ENCODE results near the gene CXCL9.
A peak's percentile ranks its signal among the peaks of the same experiment; 100 is the strongest.

CXCL9 gene

DNA sequence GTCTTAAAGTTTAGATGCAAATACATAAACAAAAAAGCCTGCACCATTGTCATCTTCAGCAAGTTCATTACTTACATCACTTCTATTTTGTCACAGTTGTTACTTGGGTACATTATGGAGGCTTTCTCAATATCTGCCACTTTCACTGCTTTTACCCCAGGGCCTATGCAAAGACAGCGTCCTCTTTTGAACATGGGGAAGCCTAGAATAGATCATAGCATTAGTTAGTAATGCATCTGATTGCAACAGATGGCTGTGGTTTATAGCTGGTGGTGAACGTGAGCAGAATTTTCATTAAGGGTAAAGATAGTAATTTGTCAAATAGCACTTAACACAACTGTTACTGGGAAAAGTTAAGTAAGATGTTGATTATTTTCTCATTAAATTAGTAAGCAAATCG is 27.8 kb upstream of the CXCL9 start:
- Histone ChIP-seq H3K27ac (ENCODE audit: low read length) (no peak overlapping the region), H3K36me3 (ENCODE audit: control insufficient read depth in 1 of 2, insufficient read depth in 2 of 2, low read length in 2 of 2) (no peaks in the 10 kb centered on the region), H3K4me1 (ENCODE audit: control insufficient read depth in 1 of 2, insufficient read depth in 2 of 2, low read length in 2 of 2) (no peaks in the 10 kb centered on the region), H3K9me3 (ENCODE audit: control insufficient read depth in 1 of 2, low read length in 2 of 2) (no peaks in the 10 kb centered on the region), H3K4me3 (ENCODE audit: low read depth in 1 of 2, low read length in 2 of 2) (no peak overlapping the region), H3K27me3 (ENCODE audit: low read depth, low read length) (no peaks in the 10 kb centered on the region)

DNA sequence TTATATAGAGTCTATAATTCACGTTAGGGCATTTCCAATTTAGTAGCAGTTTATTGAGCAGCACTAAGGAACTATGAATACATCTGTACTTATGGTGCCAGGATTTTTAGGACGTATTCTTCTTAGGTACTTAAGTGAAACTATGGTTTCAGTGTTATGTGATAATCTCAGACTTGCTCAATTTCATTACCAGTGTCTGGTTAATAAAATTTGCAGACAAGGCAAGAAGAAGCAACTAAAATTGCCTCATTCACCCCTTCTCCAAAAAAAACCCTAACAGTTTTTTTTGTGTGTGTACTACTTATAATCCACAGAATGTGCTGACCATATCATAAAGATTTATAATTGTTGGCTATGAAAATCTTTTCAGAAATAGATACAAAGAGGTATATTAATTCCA is 22.0 kb upstream of the CXCL9 start:
- Histone ChIP-seq H3K4me3 (ENCODE audit: low read depth in 1 of 2, low read length in 2 of 2) (no peak overlapping the region), H3K27me3 (ENCODE audit: low read depth, low read length) (no peaks in the 10 kb centered on the region), H3K9me3 (ENCODE audit: control insufficient read depth in 1 of 2, low read length in 2 of 2) (no peaks in the 10 kb centered on the region), H3K4me1 (ENCODE audit: control insufficient read depth in 1 of 2, insufficient read depth in 2 of 2, low read length in 2 of 2) (peaks cover 0 to 4% of the 10 kb centered on the region in 2 donors), H3K27ac (ENCODE audit: low read length) (no peak overlapping the region), H3K36me3 (ENCODE audit: control insufficient read depth in 1 of 2, insufficient read depth in 2 of 2, low read length in 2 of 2) (no peaks in the 10 kb centered on the region)

- H3K4me3 ChIP-seq (ENCODE audit: low read depth in 1 of 2, low read length in 2 of 2), result peak overlapping the region; percentile 37 to 58
- H3K4me1 ChIP-seq (ENCODE audit: control insufficient read depth in 1 of 2, insufficient read depth in 2 of 2, low read length in 2 of 2), result peaks cover 4 to 5% of the 10 kb centered on the region in 2 donors
- H3K27ac ChIP-seq (ENCODE audit: low read length), result no peak overlapping the region
- no peaks in the 10 kb centered on the region for H3K9me3 ChIP-seq (ENCODE audit: control insufficient read depth in 1 of 2, low read length in 2 of 2)
- no peaks in the 10 kb centered on the region for H3K27me3 ChIP-seq (ENCODE audit: low read depth, low read length)
- no peaks in the 10 kb centered on the region for H3K36me3 ChIP-seq (ENCODE audit: control insufficient read depth in 1 of 2, insufficient read depth in 2 of 2, low read length in 2 of 2)
Observed at GRCh38 chr4:76028350-76028765, 21.0 kb upstream of the CXCL9 start.

DNA sequence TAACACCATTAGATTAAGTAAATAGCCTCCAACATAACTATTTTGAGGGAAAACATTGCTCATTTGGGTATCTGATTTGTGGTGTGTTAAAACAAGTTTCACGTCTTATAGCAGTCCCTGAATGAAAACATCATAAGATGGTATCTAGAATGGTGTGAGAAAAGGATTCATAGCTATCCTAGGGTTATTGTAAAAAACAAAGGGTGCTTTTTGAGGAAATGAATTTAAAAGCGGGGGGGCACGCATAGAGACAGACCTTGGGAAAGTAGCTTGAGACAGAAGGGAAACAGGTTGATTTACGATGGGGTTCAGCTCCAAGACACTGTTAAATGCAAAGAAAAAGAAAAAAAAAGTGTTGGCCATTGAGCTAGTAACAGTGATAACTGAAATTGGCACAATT is 16.8 kb upstream of the CXCL9 start:
- no peaks in the 10 kb centered on the region for H3K36me3 ChIP-seq (ENCODE audit: control insufficient read depth in 1 of 2, insufficient read depth in 2 of 2, low read length in 2 of 2)
- H3K4me3 ChIP-seq (ENCODE audit: low read depth in 1 of 2, low read length in 2 of 2), result no peak overlapping the region
- no peak overlapping the region for H3K27ac ChIP-seq (ENCODE audit: low read length)
- H3K27me3 ChIP-seq (ENCODE audit: low read depth, low read length), result no peaks in the 10 kb centered on the region
- no peaks in the 10 kb centered on the region for H3K9me3 ChIP-seq (ENCODE audit: control insufficient read depth in 1 of 2, low read length in 2 of 2)
- peaks cover 4 to 5% of the 10 kb centered on the region in 2 donors for H3K4me1 ChIP-seq (ENCODE audit: control insufficient read depth in 1 of 2, insufficient read depth in 2 of 2, low read length in 2 of 2)

- Histone ChIP-seq H3K4me1 (ENCODE audit: control insufficient read depth in 1 of 2, insufficient read depth in 2 of 2, low read length in 2 of 2) (peaks cover 0 to 5% of the 10 kb centered on the region in 2 donors), H3K27me3 (ENCODE audit: low read depth, low read length) (no peaks in the 10 kb centered on the region), H3K36me3 (ENCODE audit: control insufficient read depth in 1 of 2, insufficient read depth in 2 of 2, low read length in 2 of 2) (no peaks in the 10 kb centered on the region), H3K27ac (ENCODE audit: low read length) (no peak within 1 kb of the TSS), H3K9me3 (ENCODE audit: control insufficient read depth in 1 of 2, low read length in 2 of 2) (no peaks in the 10 kb centered on the region), H3K4me3 (ENCODE audit: low read depth in 1 of 2, low read length in 2 of 2) (no peak within 1 kb of the TSS)
Observed at GRCh38 chr4:76023389-76023788, 16.1 kb upstream of the CXCL9 start, which contains the start of gene CXCL10. TSS of gene CXCL10 (minus strand) at chr4:76023497. CDS start at chr4:76023431, 66 bp downstream.

DNA sequence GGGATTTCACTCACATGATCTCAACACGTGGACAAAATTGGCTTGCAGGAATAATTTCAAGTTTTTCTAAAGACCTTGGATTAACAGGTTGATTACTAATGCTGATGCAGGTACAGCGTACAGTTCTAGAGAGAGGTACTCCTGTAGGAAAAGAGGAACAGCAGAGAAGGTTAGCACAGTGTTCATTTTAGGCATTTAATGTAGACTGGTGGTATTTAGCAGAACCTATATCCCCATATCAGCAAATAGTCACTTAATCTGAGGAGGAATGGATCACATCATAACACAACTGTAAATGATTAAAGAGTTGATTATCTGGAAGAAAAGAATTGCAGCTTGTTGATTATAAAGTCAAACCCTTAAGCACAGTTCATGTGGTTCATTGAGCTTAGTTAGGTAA is 15.4 kb upstream of the CXCL9 start:
- H3K4me3 ChIP-seq (ENCODE audit: low read depth in 1 of 2, low read length in 2 of 2), result no peak overlapping the region
- H3K27ac ChIP-seq (ENCODE audit: low read length), result no peak overlapping the region
- H3K4me1 ChIP-seq (ENCODE audit: control insufficient read depth in 1 of 2, insufficient read depth in 2 of 2, low read length in 2 of 2), result peaks cover 0 to 5% of the 10 kb centered on the region in 2 donors
- H3K27me3 ChIP-seq (ENCODE audit: low read depth, low read length), result no peaks in the 10 kb centered on the region
- no peaks in the 10 kb centered on the region for H3K9me3 ChIP-seq (ENCODE audit: control insufficient read depth in 1 of 2, low read length in 2 of 2)
- no peaks in the 10 kb centered on the region for H3K36me3 ChIP-seq (ENCODE audit: control insufficient read depth in 1 of 2, insufficient read depth in 2 of 2, low read length in 2 of 2)

- no peak overlapping the region for H3K27ac ChIP-seq (ENCODE audit: low read length)
- H3K36me3 ChIP-seq (ENCODE audit: control insufficient read depth in 1 of 2, insufficient read depth in 2 of 2, low read length in 2 of 2), result no peaks in the 10 kb centered on the region
- no peaks in the 10 kb centered on the region for H3K27me3 ChIP-seq (ENCODE audit: low read depth, low read length)
- no peaks in the 10 kb centered on the region for H3K9me3 ChIP-seq (ENCODE audit: control insufficient read depth in 1 of 2, low read length in 2 of 2)
- H3K4me1 ChIP-seq (ENCODE audit: control insufficient read depth in 1 of 2, insufficient read depth in 2 of 2, low read length in 2 of 2), result peaks cover 0 to 5% of the 10 kb centered on the region in 2 donors
- no peak overlapping the region for H3K4me3 ChIP-seq (ENCODE audit: low read depth in 1 of 2, low read length in 2 of 2)
Observed at GRCh38 chr4:76022031-76022430, 14.7 kb upstream of the CXCL9 start.

GRCh38 chr4:76017056-76017686 is 9.9 kb upstream of the CXCL9 start:
- no peaks in the 10 kb centered on the region for H3K9me3 ChIP-seq (ENCODE audit: control insufficient read depth in 1 of 2, low read length in 2 of 2)
- peaks cover 0 to 6% of the 10 kb centered on the region in 2 donors for H3K4me1 ChIP-seq (ENCODE audit: control insufficient read depth in 1 of 2, insufficient read depth in 2 of 2, low read length in 2 of 2)
- no peaks in the 10 kb centered on the region for H3K27me3 ChIP-seq (ENCODE audit: low read depth, low read length)
- no peak overlapping the region for H3K27ac ChIP-seq (ENCODE audit: low read length)
- H3K36me3 ChIP-seq (ENCODE audit: control insufficient read depth in 1 of 2, insufficient read depth in 2 of 2, low read length in 2 of 2), result no peaks in the 10 kb centered on the region
- H3K4me3 ChIP-seq (ENCODE audit: low read depth in 1 of 2, low read length in 2 of 2), result no peak overlapping the region

DNA sequence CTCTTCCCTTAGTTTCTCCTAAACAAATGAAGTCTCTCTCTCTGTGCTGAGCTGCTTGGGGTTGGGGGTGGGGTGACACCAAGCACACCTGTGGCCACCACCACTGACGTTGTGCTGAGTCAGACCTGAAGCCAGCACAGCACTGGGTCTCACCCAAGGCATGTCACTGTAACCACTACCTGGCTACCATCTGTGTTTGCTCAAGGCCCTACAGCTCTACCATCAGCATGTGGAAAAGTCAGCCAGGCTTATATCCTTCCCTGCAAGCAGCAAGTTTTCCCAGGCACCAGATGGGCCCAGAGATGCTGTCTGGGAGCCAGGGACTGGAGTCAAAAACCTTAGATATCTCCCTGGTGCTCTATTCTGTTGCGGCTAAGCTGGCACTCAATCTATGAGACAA is 9.1 kb upstream of the CXCL9 start:
- Histone ChIP-seq H3K27me3 (ENCODE audit: low read depth, low read length) (no peaks in the 10 kb centered on the region), H3K4me3 (ENCODE audit: low read depth in 1 of 2, low read length in 2 of 2) (no peak overlapping the region), H3K36me3 (ENCODE audit: control insufficient read depth in 1 of 2, insufficient read depth in 2 of 2, low read length in 2 of 2) (no peaks in the 10 kb centered on the region), H3K9me3 (ENCODE audit: control insufficient read depth in 1 of 2, low read length in 2 of 2) (no peaks in the 10 kb centered on the region), H3K4me1 (ENCODE audit: control insufficient read depth in 1 of 2, insufficient read depth in 2 of 2, low read length in 2 of 2) (peaks cover 0 to 6% of the 10 kb centered on the region in 2 donors), H3K27ac (ENCODE audit: low read length) (no peak overlapping the region)

DNA sequence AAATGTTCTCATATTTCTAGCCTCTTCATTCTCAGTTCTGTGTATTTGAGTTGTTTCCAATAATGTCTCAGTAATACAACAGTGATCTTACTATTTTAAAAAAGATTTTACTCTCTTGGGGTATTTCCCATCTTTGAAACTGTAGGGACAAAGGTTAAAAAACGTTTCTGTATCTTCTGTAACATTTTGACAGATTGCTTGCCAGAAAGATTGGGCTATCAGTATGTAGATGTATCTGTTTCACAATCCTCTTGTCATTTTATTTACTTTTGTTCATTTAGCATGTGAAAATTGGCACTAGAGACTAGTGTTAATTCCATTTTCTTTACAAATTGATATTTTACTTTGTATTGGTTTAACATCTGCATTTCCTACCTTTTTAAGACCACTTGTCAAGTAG is 6.2 kb upstream of the CXCL9 start:
- Histone ChIP-seq H3K36me3 (ENCODE audit: control insufficient read depth in 1 of 2, insufficient read depth in 2 of 2, low read length in 2 of 2) (no peaks in the 10 kb centered on the region), H3K27ac (ENCODE audit: low read length) (no peak overlapping the region), H3K4me3 (ENCODE audit: low read depth in 1 of 2, low read length in 2 of 2) (no peak overlapping the region), H3K4me1 (ENCODE audit: control insufficient read depth in 1 of 2, insufficient read depth in 2 of 2, low read length in 2 of 2) (peaks cover 0 to 6% of the 10 kb centered on the region in 2 donors), H3K27me3 (ENCODE audit: low read depth, low read length) (no peaks in the 10 kb centered on the region), H3K9me3 (ENCODE audit: control insufficient read depth in 1 of 2, low read length in 2 of 2) (no peaks in the 10 kb centered on the region)

DNA sequence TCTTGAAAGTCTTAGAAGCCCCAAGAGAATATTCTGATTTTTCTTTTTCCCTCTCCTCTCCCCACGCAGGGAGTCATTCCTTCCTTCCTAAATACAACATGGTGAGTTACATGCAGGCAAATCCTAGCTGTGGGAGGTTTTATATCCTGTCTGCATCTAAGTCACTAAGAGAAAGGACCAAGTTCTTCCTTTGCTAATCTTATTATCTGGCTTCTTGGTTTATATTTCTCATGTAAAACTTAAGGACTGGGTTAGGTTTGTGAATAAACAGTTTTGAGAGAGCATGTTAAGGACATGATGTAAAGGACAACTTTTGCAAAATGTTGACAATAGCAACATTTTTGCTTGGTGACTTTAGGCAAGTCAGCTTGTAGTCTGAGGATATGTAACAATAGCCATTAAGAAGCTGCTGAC is 5.1 kb upstream of the CXCL9 start:
- no peaks in the 10 kb centered on the region for H3K9me3 ChIP-seq (ENCODE audit: control insufficient read depth in 1 of 2, low read length in 2 of 2)
- H3K4me3 ChIP-seq (ENCODE audit: low read depth in 1 of 2, low read length in 2 of 2), result peak overlapping the region in 1 of 2 donors; percentile 26
- peaks cover 0 to 6% of the 10 kb centered on the region in 2 donors for H3K4me1 ChIP-seq (ENCODE audit: control insufficient read depth in 1 of 2, insufficient read depth in 2 of 2, low read length in 2 of 2)
- no peaks in the 10 kb centered on the region for H3K36me3 ChIP-seq (ENCODE audit: control insufficient read depth in 1 of 2, insufficient read depth in 2 of 2, low read length in 2 of 2)
- peak overlapping the region; percentile 80 for H3K27ac ChIP-seq (ENCODE audit: low read length)
- H3K27me3 ChIP-seq (ENCODE audit: low read depth, low read length), result no peaks in the 10 kb centered on the region

Data from muscle layer of duodenum (tissue), 2 donors.